Peyer's patch (tissue), 4 donors: ENCODE results near the gene ELF4.

Source experiments
- CTCF ChIP-seq, 6 experiments: fragments of 450-650 bp in 4 of 6; fragments of 200-600 bp in 2 of 6; sonication (generic) in 1 of 6; IDR thresholded peaks; one replicate each; pipeline ENCODE4 v1.5.1; 2017 to 2019; ENCODE audit warnings: antibody characterized with exemption in 6 of 6, mild to moderate bottlenecking in 3 of 6, moderate library complexity in 1 of 6
- POLR2A ChIP-seq, 2 donors: fragments of 450-650 bp; IDR thresholded peaks; one replicate each; pipeline ENCODE4 v1.5.1; 2017; ENCODE audit warnings: antibody characterized with exemption in 2 of 2, mild to moderate bottlenecking in 2 of 2, moderate library complexity in 2 of 2

GRCh38 chrX:130095249-130096030 is 14.9 kb downstream of the ELF4 start:
- TF ChIP-seq CTCF (IDR thresholded peaks at IDR 0.05) (no peak), POLR2A (IDR thresholded peaks at IDR 0.05) (no peak)
